Measurements from ENCODE around the gene IL1R1. TPM values are rescaled to one million over a fixed set of nuclear protein-coding genes. Genes with fewer than 3 reads are reported as not detected.

Gene IL1R1
- total and polyA plus RNA-seq, 10 of the 15 experiments (the other 5 are each of a cell fraction or from before 2014, with no cell fraction given), result 0.17 to 13.2 (median 0.53) TPM

- peak; percentile 67 for ATAC-seq
- Histone ChIP-seq H3K79me2 (ENCODE audit: control insufficient read depth, insufficient read depth, low read length) (no peaks in the 10 kb centered on the region), H3K36me3 (ENCODE audit: control insufficient read depth in 2 of 2, insufficient read depth in 2 of 2, low read length in 1 of 2) (no peaks in the 10 kb centered on the region), H3K27ac (ENCODE audit: control insufficient read depth, insufficient read depth) (peak overlapping the region; percentile 17; the same call in 1 of the 2 replicates), H3K4me1 (ENCODE audit: control insufficient read depth, insufficient read depth, low read length) (peaks cover 14% of the 10 kb centered on the region), H3K4me3 (no peak overlapping the region), H4K20me1 (ENCODE audit: control insufficient read depth, insufficient read depth) (no peaks in the 10 kb centered on the region), H3K9ac (ENCODE audit: control insufficient read depth, insufficient read depth, low read length) (no peak overlapping the region), H3K9me3 (replicated peaks; ENCODE audit: control insufficient read depth, insufficient read depth, low read length) (no peaks in the 10 kb centered on the region; the same call in 2 of the 3 replicates), H3K4me2 (ENCODE audit: control insufficient read depth, insufficient read depth) (no peak overlapping the region; the same call in 1 of the 2 replicates), H3K27me3 (replicated peaks in 1 of 2; ENCODE audit: control insufficient read depth in 2 of 2, insufficient read depth in 2 of 2, low read length in 1 of 2) (no peaks in the 10 kb centered on the region), H2AFZ (ENCODE audit: control insufficient read depth, low read depth, low read length) (no peak overlapping the region)
- FAIRE-seq, result peak; percentile 47
- RAD21 ChIA-PET (ENCODE audit: unreplicated experiment), result interaction anchor here (0.6 to 3.8 kb wide), 9 partner anchors 9 to 94 kb away, joined by 3 to 32 read pairs (median 7); no protein-coding TSS in a partner anchor
- CTCF ChIA-PET, result interaction anchor here (0.8 to 2.7 kb wide), 8 partner anchors 9 to 108 kb away, joined by 3 to 12 read pairs (median 3); no protein-coding TSS in a partner anchor
- WGBS (ENCODE audit: insufficient coverage, insufficient replicate concordance, low lambda C conversion rate, missing lambda C conversion rate), result 5% methylated on average over 6 of the region's 6 CpGs
- POLR2A ChIA-PET, result interaction anchor here (0.6 to 1.1 kb wide), 3 partner anchors 9 to 88 kb away, joined by 3 read pairs; no protein-coding TSS in a partner anchor
- no TSS peak for BruUV-seq (replicated peaks)
- in situ Hi-C loops (cut with MboI) (no loop called here), intact Hi-C loops (cut with micrococcal nuclease; ENCODE audit: unreplicated experiment) (loop anchor here (10.0 kb wide), 1 partner anchor 250 kb away; no protein-coding TSS in a partner anchor)
- SMC1A ChIA-PET (ENCODE audit: uncharacterized antibody, unreplicated experiment), result interaction anchor here (1.3 to 3.8 kb wide), 14 partner anchors 9 to 126 kb away, joined by 3 to 32 read pairs (median 6); no protein-coding TSS in a partner anchor
- DNase-seq (ENCODE audit: low read depth, low spot score), result peak; percentile 33
- peak; percentile 60 for TF ChIP-seq MTA2 (IDR thresholded peaks at IDR 0.05; ENCODE audit: low read depth)
- TF ChIP-seq NBN (IDR thresholded peaks at IDR 0.05), result no peak
- TF ChIP-seq DPF2 (IDR thresholded peaks at IDR 0.05), result no peak
- no peak for TF ChIP-seq NFYB (IDR thresholded peaks at IDR 0.05; ENCODE audit: insufficient read depth, low read depth, low read length)
- no peak for TF ChIP-seq ZNF592 (IDR thresholded peaks at IDR 0.05)
- no peak for TF ChIP-seq SIN3A (IDR thresholded peaks at IDR 0.05; ENCODE audit: low read depth, low read length)
- no peak for TF ChIP-seq SIX5 (IDR thresholded peaks at IDR 0.05; ENCODE audit: low read depth, low read length, severe bottlenecking)
- TF ChIP-seq MAX (IDR thresholded peaks at IDR 0.05; ENCODE audit: low read depth, low read length), result no peak
- TF ChIP-seq TCF7 (IDR thresholded peaks at IDR 0.05; ENCODE audit: borderline replicate concordance), result no peak
- TF ChIP-seq FOXK2 (IDR thresholded peaks at IDR 0.05), result no peak
- 0 out of 2 replicates have a peak, but pooled peaks have one; percentile 25 for TF ChIP-seq GATAD2B (conservative IDR thresholded peaks at IDR 0.05; ENCODE audit: low read depth)
- TF ChIP-seq CREB1 (IDR thresholded peaks at IDR 0.05; ENCODE audit: low read depth), result no peak
- TF ChIP-seq ATF3 (IDR thresholded peaks at IDR 0.05; ENCODE audit: borderline replicate concordance, extremely low read depth, low read depth, low read length), result no peak
- no peak for TF ChIP-seq MEF2A (IDR thresholded peaks at IDR 0.05; ENCODE audit: insufficient read depth, low read depth, low read length)
- peak; percentile 29; the same call in 1 of the 2 replicates for TF ChIP-seq ATF7 (IDR thresholded peaks at IDR 0.05; ENCODE audit: low read depth)
- peak; percentile 31; the same call in 1 of the 2 replicates for TF ChIP-seq RUNX3 (IDR thresholded peaks at IDR 0.05; ENCODE audit: low read length)
- TF ChIP-seq HCFC1 (IDR thresholded peaks at IDR 0.05; ENCODE audit: low read length), result no peak
- TF ChIP-seq NR2C1 (IDR thresholded peaks at IDR 0.05), result no peak; the same call in 1 of the 2 replicates
- peak; percentile 52; the same call in 1 of the 2 replicates for TF ChIP-seq ATF2 (IDR thresholded peaks at IDR 0.05; ENCODE audit: low read length)
- TF ChIP-seq SRF (IDR thresholded peaks at IDR 0.05; ENCODE audit: low read depth in 2 of 2, low read length in 2 of 2), result no peak
Observed at GRCh38 chr2:102114290-102114721, 28.2 kb upstream of the IL1R1 start.
